ENCODE results near the gene HYAL3.
"Not testable (repeated sequence)": the region's sequence is repeated elsewhere in the genome, so short reads cannot be mapped to it uniquely, and the experiment has no call there.

The HYAL3 gene

DNA sequence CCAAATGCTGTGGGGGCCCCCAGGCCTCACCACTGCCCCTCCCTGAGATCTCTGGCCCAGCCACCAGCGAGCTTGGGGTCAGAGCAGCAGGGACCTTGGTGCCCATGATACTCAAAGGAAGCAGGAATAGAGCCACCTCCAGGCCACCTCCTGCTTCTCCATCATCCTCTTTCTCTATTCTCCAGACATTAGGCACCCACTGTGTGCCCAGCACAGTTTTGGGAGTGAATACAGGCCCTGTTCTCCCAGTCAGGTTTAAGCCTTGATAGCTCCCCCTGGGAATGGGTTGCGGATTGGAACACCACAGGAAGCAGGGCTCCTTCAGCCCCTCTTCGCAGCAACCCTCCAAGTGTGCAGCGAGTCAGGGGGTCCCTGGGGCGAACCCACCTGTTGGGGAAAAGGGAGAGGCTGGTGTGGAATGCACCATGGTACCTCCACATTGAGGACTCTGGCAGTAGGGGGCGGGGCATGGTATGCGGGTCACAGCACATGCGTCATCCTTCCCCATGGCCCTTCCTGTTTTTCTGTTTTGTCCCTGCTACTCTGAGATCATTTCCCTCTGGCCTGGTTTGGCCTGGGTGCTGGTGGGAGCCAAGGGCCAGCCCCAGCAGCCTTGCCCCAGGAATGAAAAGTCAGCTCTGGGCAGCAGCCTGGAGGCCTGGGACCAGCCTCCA lies 44.5 kb downstream of the HYAL3 start:
- peak; percentile 84 to 89 for DNase-seq

DNA sequence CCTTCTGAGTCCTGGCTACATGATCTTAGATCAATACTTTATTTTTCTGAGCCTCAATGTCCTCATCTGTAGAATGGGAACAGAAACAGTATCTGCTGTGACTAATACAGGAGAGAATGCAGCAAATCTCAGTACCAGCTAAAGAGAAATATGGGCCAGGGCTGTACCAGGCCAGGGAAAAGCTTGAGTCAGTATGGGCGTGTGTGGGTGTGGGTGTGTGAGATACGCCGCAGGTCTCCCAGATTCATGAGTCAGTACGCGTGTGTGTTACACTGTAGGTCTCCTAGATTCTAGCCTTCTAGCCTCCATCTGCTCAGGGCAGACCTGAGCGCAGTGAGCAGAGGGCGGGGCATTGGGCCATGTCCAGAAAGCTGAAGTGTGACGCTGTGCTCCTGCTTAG lies 48.0 kb downstream of the HYAL3 start:
- peak in 1 of 2 donors; percentile 58 for DNase-seq

DNA sequence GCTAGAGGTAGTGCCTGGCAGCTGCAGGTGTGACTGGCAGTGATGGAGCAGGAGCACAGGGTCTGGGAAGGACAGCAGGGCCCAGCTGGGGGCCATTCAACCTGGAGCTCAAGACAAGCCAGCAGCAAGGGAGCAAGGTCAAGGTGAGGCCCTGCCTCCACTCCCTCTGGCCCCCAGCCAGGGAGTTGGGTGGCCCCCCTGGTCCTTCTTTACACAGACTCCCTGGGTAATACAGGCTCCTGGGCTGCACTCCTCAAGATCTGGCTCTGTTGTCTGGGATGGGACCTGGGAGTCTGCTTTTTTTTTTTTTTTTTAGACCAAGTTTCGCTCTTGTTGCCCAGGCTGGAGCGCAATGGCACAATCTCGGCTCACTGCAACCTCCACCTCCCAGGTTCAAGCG lies 48.7 kb downstream of the HYAL3 start:
- DNase-seq: no peak

DNA sequence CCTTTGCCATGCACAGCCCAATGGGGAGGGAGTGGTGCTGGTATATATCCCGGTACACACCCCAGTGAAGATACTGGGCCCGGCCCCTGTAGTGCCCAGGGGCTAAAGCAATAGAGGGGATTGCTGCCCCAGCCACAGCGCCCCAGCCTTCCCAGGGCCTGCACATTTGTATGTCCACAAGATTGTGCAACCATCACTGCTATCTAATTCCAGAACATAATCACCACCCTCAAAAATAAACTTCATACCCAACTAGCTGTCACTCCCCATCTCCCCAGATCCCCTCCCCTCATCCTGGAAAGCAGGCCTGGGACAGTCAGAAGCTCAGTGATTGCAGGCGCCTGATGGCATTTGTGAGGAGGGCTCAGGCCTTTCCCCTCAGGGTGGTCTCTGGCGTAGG lies 49.7 kb downstream of the HYAL3 start:
- DNase-seq: no peak

DNA sequence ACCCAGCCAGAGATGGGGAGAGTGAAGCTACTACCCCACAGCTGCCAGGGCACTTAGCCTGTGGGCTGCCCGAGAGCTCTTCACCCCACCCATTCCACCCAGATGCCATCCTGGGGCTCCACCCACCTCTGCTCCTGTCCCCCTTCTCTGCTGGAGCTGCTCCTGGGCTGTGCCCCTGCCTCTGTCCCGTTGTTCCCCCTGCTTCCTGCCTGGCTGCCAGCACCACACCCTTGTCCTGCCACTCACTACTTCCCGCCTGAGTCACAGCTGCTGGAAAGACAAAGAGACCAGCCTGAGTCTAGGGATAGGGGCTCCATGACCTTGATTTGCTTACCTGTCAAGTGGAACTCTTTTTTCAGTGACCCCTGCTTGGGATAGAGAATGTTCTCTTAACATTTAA lies 50.8 kb downstream of the HYAL3 start:
- no peak for DNase-seq

DNA sequence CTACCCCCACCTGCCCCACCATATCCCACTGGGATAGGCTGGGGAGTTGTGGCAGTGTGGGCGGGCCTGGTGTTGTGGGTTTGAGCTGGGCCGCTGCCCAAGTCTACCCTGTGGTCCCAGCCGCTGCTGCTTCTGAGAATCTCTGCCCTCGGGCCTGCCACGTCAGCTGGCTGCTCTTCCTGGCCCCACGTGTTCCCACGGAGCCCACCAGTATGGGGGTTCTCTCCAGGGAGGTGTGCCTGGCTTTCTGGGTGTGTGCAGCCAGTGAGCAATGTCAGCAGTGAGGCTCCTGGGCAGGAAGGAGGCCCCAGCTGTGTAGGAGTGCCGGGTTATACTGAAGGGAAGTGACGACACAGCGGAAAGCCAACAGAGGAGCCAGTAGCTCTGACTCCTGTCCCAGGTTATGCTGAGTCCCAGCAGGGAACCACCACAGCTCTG lies 52.7 kb downstream of the HYAL3 start:
- DNase-seq: peak; percentile 75 to 90

DNA sequence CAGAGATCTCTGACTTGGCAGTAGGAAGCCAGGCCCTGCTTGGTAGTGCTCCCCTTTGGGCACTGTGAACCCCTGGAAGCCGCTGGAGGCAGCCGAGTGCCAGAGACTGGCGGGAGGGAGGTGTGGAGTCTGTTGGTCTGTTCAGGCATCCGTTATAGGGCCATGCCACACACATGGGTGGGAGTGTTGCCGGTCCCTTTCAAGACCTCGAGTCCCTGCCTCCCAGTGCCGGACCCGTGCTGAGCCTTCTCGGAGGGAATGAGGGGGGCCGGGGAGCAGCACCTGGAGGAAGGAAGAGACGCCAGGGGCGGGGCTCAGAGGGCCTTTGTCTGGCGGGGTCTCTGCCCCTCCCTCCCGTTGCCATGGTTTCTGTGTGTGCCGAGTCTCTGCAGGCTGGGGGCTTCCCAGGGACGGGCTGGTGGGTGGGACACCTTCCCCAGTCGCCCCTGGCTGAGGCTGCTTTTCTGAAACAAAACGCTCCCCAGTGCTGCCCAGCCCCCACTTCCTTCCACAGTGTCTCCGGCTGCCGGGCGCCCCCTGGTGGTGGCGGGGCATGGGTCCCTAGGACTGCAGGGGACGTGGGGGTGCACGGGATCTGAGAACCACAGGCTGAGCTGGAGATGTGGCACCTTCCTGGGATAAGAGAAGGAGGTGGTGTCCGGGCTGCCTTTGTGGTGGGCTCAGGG lies 53.2 kb downstream of the HYAL3 start:
- peak; percentile 89 to 90 for DNase-seq

DNA sequence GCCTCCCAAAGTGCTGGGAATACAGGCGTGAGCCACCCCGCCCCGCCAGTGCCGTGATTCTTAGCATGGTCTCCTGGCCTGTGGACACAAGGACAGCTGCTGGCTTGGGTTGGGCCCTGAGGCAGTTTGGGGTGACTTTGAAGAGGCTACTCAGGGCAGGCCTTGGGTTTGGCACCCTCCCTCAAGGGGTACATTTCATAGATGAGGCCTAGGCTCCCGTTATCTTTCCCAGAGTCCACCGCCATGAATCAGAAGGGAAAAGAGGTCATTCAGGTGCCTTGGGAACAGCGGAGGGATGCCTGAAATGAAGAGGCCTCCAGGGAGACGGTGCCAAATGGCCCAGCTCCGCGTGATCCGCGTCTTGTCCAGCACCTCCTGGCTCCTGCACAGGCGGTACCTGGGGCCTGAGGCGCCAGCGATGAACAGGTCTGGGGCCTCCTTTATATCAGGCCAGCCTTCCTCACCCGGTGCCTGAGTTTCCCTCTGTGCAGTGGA lies 53.9 kb downstream of the HYAL3 start:
- DNase-seq: no peak

DNA sequence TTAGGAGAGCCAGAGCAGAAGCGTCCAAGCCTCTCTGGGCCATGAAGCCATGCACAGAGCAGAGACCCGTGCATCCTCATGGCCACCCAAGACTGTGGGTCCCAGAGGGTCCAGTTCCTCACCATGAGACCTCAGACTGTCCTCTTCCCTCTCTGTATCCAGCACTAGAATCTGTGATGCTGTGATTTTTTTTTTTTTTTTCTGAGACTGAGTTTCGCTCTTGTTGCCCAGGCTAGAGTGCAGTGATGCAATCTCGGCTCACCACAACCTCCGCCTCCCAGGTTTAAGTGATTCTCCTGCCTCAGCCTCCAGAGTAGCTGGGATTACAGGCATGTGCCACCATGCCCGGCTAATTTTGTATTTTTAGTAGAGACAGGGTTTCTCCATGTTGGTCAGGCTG lies 54.4 kb downstream of the HYAL3 start:
- DNase-seq: not testable (repeated sequence)

DNA sequence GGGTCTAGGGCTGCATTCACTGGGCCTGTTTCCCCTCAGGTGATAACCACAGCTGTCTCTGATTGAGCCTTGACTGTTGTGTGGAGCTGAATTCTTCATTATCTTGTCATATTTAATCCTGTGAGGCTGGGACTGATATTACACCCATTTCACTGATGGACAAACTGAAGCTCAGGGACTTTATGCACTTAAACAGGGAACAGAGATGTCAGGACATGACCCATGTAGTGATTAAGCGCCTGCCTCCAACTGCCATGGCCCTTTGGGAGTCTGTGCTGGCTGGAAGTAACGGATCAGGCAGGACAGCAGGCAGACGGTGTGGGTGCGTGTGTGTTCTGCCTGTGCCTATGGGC lies 55.7 kb downstream of the HYAL3 start:
- DNase-seq: no peak

DNA sequence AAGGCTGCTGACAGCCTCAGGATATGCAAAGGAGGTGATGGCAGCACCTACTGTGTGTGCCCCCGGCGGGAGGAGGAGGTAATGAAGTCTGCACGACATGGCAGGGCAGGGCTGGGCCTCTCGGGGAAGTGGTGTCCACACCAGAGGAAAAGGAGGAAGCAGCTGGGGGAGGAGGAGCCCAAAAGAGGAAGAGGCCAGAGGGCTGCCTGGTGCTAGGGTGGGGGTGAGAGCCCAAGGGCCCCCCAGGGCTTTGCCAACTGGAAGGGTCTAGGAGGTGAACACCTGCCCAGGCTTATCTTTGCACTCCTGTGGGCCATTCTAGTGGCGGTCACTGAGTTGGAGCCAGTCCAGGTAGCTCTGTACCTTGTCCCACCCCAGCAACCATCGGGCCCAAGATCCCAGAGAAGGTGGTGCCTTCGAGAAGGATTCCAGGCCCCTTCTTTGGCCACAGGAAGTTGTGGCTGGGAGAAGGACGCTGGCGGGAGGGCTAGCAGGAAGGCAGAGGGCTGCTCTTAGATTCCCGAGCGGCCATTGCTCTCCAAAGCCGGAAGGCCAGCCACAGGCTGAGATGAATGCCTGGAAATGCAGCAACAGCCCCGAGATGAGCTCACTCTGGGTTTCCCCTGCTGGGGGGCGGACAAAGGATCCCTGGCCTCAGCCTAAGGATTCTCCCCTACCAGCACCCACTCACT lies 56.2 kb downstream of the HYAL3 start:
- peak; percentile 93 to 94 for DNase-seq

All from inflammatory macrophage (primary cell).